Measurements from ENCODE around the gene PIK3CA.
"Not testable (repeated sequence)": the region's sequence is repeated elsewhere in the genome, so short reads cannot be mapped to it uniquely, and the experiment has no call there.

PIK3CA gene

GRCh38 chr3:179147873-179148615, at the start of gene PIK3CA:
Gene PIK3CA (plus strand): TSS chr3:179148357. CDS start chr3:179198826, 50,469 bp downstream.
- DNase-seq = peak; percentile 97

DNA sequence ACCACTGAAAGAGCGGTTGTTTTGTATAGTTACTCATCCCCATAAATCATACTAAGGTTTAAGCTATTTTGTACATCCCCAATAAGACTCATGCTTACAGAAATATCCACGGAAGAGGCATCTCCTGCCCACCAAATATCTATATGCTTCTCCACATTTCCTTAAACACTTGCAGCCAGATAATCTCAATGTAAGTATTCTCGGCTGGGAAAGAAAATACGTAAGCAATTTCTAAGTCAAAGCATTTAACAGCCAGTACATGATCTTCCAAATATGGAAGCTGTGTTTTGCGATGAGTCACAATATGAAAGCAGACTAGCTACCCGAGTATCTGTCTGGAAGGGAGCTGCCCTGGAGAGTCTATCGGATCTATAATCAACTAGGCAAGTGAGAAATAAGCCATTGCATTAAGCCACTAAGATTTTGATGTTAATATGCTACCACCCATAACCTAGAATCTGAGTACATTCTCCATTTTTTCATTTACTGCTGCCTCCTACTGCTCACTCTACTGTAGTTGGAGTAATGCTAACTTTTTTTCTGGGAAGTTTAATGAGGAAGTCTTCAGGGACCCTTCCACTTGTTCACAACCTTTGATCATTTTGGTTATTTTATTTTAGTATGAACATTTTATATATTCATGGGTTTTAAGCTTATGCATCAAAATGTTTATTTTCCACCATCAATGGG, 49.6 kb upstream of the PIK3CA start:
- DNase-seq = no peak

DNA sequence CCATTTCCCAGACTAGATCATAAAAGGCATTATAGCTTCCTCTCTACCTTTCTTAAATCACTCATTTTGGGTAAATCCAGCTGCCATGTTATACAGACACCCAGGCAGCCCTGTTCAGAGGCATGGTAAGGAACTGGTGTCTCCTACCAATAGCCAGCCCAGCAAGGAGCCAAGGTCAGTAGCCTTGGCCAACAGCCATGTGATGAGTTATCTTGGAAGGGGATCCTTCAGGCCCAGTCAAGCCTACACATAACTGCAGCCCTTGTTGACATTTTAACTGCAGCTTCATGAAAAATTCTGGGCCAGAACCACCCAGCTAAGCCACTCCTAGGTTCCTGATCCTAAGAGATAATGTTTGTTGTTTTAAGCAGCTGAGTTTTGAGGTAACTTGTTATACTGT, 47.5 kb upstream of the PIK3CA start:
- DNase-seq = no peak

- DNase-seq = no peak
Observed at GRCh38 chr3:179105881-179106280, 42.3 kb upstream of the PIK3CA start.

GRCh38 chr3:179107617-179108016, 40.5 kb upstream of the PIK3CA start:
- no peak for DNase-seq

GRCh38 chr3:179108086-179108485, 40.1 kb upstream of the PIK3CA start:
- no peak for DNase-seq

GRCh38 chr3:179113903-179114302, 34.3 kb upstream of the PIK3CA start:
- no peak for DNase-seq

DNA sequence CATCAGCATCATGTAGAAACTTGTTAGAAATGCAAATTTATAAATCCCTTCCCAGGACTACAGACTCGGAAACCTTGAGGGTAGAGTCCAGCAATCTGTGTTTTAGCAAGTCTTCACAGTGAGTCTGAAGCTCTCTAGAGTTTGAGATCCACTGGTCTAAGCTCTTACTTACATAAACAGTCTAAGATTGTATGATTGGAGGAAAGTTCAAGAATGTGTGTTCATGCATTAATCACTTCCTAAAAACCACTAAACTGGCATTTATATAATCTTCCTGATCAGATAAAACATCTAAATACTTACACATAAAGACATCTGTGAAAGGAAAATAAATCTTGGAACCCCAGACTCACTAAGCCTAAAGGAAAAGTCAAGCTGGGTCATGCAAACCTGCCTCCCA, 32.7 kb upstream of the PIK3CA start:
- DNase-seq = not testable (repeated sequence)

GRCh38 chr3:179116816-179117215, 31.3 kb upstream of the PIK3CA start:
- DNase-seq = no peak

- DNase-seq = not testable (repeated sequence)
Observed at GRCh38 chr3:179132191-179132890, 15.8 kb upstream of the PIK3CA start.

DNA sequence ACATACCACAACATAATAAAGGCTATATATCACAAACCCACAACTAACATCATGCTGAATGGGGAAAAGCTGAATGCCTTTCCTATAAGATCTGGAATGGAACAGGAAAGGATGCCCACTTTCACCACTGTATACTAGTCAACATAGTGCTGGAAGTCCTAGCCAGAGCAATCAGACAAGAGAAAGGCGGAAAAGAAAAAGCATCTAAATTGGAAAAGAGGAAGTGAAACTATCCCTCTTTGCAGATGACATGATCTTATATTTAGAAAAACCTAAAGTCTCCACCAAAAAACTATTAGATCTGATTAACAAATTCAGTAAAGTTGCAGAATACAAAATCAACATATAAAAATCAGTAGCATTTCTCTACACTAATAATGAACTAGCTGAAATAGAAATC, 14.6 kb upstream of the PIK3CA start:
- DNase-seq = no peak

DNA sequence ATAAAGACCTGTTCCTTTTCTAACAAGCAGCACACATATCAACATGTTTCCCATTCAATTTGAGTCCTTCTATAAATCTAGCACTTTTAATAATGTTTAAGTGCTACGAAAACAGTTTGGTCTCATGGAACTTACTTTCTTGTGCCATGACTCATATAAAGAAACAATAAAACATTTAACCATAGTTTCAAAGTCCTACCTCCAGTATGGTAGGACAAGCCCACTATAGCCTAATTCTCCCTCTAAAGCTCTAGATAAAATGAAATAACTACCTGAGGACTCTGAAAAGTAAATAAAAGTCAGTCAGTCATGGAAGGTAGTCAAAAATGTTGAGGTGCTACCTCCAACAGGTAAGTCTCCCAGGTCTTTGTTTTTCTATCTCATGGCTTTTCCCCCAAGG, 12.0 kb upstream of the PIK3CA start:
- no peak for DNase-seq

DNA sequence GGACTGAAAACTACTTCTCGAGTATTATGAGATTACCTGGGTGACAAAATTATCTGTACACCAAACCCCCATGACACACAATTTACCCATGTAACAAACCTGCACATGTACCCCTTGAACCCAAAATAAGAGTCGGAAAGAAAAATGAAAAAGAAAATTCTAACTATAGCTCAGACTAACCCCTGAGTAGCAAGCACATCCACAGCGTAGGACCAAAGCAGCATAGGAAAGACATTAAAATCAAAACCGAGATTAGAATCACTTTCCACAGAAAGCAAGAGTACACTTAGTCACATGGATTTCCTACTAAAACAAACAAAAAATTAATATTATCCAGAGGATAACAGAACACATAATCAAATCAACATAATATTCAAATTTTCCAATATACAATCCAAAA, 6.3 kb upstream of the PIK3CA start:
- DNase-seq = no peak

DNA sequence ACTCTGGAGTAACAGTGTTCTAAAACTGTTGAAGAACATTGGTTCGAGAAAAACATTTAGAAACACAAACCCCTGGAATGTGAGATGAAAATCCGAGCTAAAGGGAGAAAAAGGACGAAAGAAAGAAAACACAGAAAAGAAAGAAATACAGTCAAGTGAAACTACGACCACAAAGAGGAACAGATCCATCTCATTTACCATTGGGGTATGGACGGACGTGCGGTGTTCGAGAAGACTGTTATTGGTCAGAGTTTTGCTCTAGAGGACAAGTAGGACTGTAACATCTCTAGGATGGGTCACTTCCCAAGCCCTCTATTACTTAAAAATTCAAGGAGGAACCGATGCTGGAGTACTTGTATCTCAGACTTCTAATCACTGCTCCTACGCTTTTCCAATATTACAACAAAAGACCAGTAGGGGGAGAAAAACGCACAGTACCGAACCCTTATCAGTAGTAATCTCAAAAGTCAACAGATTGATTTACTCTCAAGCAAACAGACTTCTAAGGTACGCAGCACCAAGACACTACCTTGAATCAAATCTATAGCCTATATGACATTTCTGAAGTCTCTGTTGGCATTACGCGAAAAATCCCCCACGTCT, 1.1 kb upstream of the PIK3CA start:
- DNase-seq = peak; percentile 67

DNA sequence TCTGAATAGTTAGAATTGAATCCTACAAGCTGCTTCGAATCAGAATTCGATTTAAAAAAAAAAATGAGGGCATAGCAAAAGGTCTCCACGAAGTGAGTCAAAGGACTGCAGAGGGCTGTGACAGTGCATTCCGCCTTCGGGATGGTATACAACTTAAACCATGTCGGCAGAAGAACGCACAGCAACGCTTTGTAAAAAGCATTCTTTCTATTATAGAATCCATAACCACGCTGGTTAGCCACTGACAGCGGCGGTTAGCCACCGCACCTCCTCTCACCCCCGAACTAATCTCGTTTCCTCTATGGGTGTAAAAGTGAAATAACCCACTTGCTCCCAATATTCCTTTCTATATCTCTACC, 664 bp upstream of the PIK3CA start:
- no peak for DNase-seq

GRCh38 chr3:179148616-179149405, 654 bp downstream of the PIK3CA start:
- DNase-seq = peak; percentile 37

DNA sequence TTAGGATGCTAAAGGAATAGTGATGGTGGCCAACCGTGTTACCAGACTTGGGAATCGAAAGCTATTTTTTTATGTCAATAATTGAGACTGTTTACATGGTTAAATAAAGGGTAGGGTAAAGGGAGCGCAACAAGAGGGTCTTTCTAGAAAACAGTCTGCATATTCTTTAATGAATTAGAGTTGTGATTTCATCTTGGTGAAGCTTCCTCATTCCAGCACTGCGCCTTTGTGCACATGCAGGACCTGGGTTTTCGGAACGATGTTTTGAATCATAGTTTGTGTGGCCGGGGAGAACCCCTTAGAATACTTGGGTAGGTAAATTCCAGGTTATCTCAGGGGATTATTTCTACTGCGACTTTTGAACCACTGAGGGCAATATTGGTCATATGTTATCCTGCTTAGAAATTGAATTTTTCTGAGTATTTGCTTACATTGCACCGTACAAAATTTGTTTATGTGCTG, 1.3 kb downstream of the PIK3CA start:
- DNase-seq = no peak

- no peak for DNase-seq
Observed at GRCh38 chr3:179149951-179150350, 1.8 kb downstream of the PIK3CA start.

DNA sequence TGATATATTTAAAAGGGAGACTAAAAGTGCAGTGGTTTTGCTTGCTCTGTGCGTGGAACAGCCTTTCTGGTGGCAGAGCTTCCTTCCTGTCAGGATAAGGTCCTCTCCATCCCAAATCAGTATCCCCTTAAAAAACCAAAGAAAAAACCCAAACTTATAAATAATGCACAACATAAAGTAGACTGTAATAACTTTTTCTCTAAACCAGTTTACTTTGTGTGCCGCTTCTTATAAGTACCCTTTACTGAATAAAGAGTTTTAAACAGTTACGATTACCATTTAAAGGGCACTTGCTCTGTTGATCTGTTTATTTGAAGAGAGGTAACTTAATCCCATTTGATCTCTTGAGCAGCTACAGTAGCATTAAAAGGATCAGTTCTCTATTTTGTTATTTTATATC, 2.5 kb downstream of the PIK3CA start:
- no peak for DNase-seq

- no peak for DNase-seq
Observed at GRCh38 chr3:179151474-179151873, 3.3 kb downstream of the PIK3CA start.

GRCh38 chr3:179156170-179156569, 8.0 kb downstream of the PIK3CA start:
- no peak for DNase-seq

DNA sequence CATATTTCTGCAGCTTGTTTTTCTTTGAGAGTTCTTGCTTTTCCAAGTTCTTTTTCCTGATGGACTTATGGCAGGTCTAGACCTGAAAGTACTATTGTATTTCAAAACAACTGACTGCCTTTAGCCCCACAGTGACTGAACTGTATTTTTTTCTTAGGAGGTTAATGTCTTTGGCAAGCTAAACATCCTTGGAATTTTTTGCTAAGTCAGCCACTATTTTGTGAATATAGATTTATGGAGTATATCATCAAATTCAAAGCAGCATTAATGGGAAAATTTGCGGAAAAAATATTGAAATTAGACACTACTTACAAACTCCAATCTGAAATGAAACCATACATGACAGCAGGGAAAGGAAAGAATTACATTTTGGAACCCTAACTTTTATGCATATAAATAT, 8.6 kb downstream of the PIK3CA start:
- no peak for DNase-seq

All from NCI-H524 treated with DMSO at 0.1 percent for 48 hours (cell line).